ENCODE measurements around the gene LMF1.

DNA sequence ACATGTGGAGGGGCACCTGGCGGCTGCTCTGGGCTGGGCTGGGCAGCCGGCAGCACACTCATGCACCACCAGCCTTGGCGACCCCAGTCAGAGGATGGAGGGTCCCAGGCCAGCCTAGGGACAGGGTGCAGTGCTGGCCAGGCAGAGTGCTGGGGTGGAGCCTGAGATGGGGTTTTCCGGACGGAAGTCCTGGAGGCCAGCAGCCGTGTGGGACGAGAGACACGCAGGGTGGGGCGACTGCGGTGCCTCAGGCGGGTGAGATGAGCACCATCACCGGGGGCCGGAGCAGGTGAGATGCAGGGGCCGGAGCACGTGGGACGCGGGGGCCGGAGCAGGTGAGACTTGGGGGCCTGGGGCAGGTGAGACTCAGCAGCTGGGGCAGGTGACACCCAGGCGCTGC is 55.2 kb downstream of the LMF1 start:
- TF ChIP-seq, protein P1, sequence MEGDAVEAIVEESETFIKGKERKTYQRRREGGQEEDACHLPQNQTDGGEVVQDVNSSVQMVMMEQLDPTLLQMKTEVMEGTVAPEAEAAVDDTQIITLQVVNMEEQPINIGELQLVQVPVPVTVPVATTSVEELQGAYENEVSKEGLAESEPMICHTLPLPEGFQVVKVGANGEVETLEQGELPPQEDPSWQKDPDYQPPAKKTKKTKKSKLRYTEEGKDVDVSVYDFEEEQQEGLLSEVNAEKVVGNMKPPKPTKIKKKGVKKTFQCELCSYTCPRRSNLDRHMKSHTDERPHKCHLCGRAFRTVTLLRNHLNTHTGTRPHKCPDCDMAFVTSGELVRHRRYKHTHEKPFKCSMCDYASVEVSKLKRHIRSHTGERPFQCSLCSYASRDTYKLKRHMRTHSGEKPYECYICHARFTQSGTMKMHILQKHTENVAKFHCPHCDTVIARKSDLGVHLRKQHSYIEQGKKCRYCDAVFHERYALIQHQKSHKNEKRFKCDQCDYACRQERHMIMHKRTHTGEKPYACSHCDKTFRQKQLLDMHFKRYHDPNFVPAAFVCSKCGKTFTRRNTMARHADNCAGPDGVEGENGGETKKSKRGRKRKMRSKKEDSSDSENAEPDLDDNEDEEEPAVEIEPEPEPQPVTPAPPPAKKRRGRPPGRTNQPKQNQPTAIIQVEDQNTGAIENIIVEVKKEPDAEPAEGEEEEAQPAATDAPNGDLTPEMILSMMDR (IDR thresholded peaks at IDR 0.05): no peak
- no peak for TF ChIP-seq POLR2A (IDR thresholded peaks at IDR 0.05)
